Smooth muscle cell (in vitro differentiated cells): ENCODE results near the gene SORL1. TPM values are rescaled to one million over a fixed set of nuclear protein-coding genes. Genes with fewer than 3 reads are reported as not detected.
"Not testable (repeated sequence)": the region's sequence is repeated elsewhere in the genome, so short reads cannot be mapped to it uniquely, and the experiment has no call there.

Source experiments
- DNase-seq: peaks from one replicate; lab custom pipeline; 2025; ENCODE audit not compliant: unreplicated experiment; lab: John Stamatoyannopoulos, UW
- H2AFZ ChIP-seq: fragments of 200-600 bp; sonication (generic); 2 replicates; pipeline ENCODE4 v1.6.0; 2016; ENCODE audit warnings: antibody characterized with exemption, low read depth, mild to moderate bottlenecking
- H3F3A ChIP-seq: fragments of 200-600 bp; sonication (generic); 2 replicates; pipeline ENCODE4 v1.6.0; 2017; ENCODE audit warnings: antibody characterized with exemption, low read depth
- H3K27ac ChIP-seq: fragments of 200-600 bp; sonication (generic); 2 replicates; pipeline ENCODE4 v1.5.1; 2016; ENCODE audit warnings: low read depth, mild to moderate bottlenecking
- H3K27me3 ChIP-seq: fragments of 200-600 bp; sonication (generic); 2 replicates; pipeline ENCODE4 v1.6.1; 2016; ENCODE audit warnings: low read depth, mild to moderate bottlenecking
- H3K36me3 ChIP-seq: fragments of 200-600 bp; sonication (generic); 2 replicates; pipeline ENCODE4 v1.5.1; 2016; ENCODE audit warnings: low read depth
- H3K4me1 ChIP-seq: fragments of 200-600 bp; sonication (generic); 2 replicates; pipeline ENCODE4 v1.5.1; 2016; ENCODE audit warnings: low read depth
- H3K4me2 ChIP-seq: fragments of 200-600 bp; sonication (generic); 2 replicates; pipeline ENCODE4 v1.6.0; 2016; ENCODE audit warnings: mild to moderate bottlenecking
- H3K4me3 ChIP-seq: fragments of 200-600 bp; sonication (generic); 2 replicates; pipeline ENCODE4 v1.5.1; 2016; ENCODE audit warnings: mild to moderate bottlenecking
- H3K79me2 ChIP-seq: fragments of 200-600 bp; sonication (generic); 2 replicates; pipeline ENCODE4 v1.6.0; 2016; ENCODE audit warnings: low read depth, mild to moderate bottlenecking
- H3K9ac ChIP-seq: fragments of 200-600 bp; sonication (generic); 2 replicates; pipeline ENCODE4 v1.6.0; 2016; ENCODE audit warnings: low read depth
- H3K9me3 ChIP-seq: fragments of 200-600 bp; sonication (generic); replicated peaks from 2 replicates; pipeline ENCODE4 v1.5.1; 2016; ENCODE audit warnings: low read depth
- H4K20me1 ChIP-seq: fragments of 200-600 bp; sonication (generic); 2 replicates; pipeline ENCODE4 v1.6.0; 2016; ENCODE audit warnings: low read depth
- CTCF ChIP-seq: fragments of 200-600 bp; sonication (generic); IDR thresholded peaks from 2 replicates; pipeline ENCODE4 v1.5.1; 2017; ENCODE audit warnings: borderline replicate concordance, mild to moderate bottlenecking, antibody characterized with exemption; ENCODE audit not compliant: insufficient read depth, poor library complexity, severe bottlenecking
- WGBS: methylation state at CpG from one replicate; pipeline ENCODE4 v1.1.7; 2016; ENCODE audit warnings: low lambda C conversion rate; 5-methylcytosine and 5-hydroxymethylcytosine counted together
- polyA plus RNA-seq: library from polyadenylated mRNA; unstranded; fragments of >200 nt; fragmentation: Nextera tagmentation; extraction: Ambion mirVana; gene quantifications from 2 replicates; pipeline ENCODE4 v1.2.1, GENCODE V29; 2016
- total RNA-seq: library from RNA; depleted of rRNA; stranded (reverse); fragments of >200 nt; gene quantifications from 2 replicates; pipeline ENCODE4 v1.2.3, GENCODE V29; 2014

SORL1 gene
- total and polyA plus RNA-seq, 2 experiments from 2014 or later: 1.2 to 5.8 TPM

DNA sequence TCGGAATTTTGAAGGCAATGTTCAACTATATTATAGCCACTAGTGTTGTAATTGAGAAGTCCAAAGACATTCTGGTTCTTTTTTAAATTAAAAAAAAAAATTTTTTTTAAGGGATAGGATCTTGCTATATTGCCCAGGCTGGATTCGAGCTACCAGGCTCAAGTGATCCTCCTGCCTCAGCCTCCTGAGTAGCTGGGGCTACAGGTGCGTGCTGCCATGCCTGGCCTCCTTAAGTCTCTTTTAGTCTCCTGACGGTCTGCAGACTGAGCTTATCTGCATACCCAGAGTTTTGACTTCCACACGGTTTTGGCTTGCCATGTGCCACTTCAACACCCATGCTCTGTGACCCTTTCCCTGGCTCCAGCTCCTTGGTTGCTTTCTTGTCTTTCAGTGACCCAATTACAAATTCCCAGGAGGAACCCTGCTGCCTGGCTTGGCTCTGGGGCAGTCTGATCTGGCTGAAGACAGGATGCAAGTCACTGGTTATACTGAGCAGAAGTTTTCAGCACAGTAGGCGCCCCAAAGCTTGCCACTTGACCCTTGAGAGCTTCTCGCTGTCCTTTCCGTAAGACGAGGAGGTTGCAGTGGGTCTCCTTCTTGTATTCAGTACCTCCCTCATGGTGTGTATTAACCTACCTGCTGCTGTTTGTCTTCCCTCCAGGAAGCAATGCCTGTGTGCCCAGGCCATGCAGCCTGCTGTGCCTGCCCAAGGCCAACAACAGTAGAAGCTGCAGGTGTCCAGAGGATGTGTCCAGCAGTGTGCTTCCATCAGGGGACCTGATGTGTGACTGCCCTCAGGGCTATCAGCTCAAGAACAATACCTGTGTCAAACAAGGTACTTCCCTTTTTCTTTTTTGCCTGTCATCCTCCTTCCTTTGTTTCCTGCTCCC is 114.4 kb downstream of the SORL1 start:
- no peak for TF ChIP-seq CTCF
- no peak overlapping the region for H3K4me2 ChIP-seq
- H3K9ac ChIP-seq: no peak overlapping the region
- no peaks in the 10 kb centered on the region for H3K9me3 ChIP-seq
- WGBS: 94% methylated on average over 9 of the region's 9 CpGs
- H3K4me3 ChIP-seq: no peak overlapping the region
- no peak overlapping the region for H2AFZ ChIP-seq
- H3F3A ChIP-seq: no peaks in the 10 kb centered on the region
- no peak overlapping the region for H3K27ac ChIP-seq
- H4K20me1 ChIP-seq: no peaks in the 10 kb centered on the region
- H3K27me3 ChIP-seq: no peaks in the 10 kb centered on the region
- no peaks in the 10 kb centered on the region for H3K36me3 ChIP-seq
- DNase-seq: no peak
- H3K4me1 ChIP-seq: no peaks in the 10 kb centered on the region
- H3K79me2 ChIP-seq: no peaks in the 10 kb centered on the region

GRCh38 chr11:121567995-121568394 is 115.9 kb downstream of the SORL1 start:
- no peak overlapping the region for H3K9ac ChIP-seq
- H3K79me2 ChIP-seq: no peaks in the 10 kb centered on the region
- H2AFZ ChIP-seq: no peak overlapping the region
- H3K36me3 ChIP-seq: no peaks in the 10 kb centered on the region
- no peaks in the 10 kb centered on the region for H3K4me1 ChIP-seq
- no peak overlapping the region for H3K4me2 ChIP-seq
- DNase-seq: no peak
- no peaks in the 10 kb centered on the region for H3F3A ChIP-seq
- H4K20me1 ChIP-seq: no peaks in the 10 kb centered on the region
- WGBS: 93% methylated on average over 3 of the region's 3 CpGs
- no peak overlapping the region for H3K27ac ChIP-seq
- TF ChIP-seq CTCF: no peak
- H3K27me3 ChIP-seq: no peaks in the 10 kb centered on the region
- no peaks in the 10 kb centered on the region for H3K9me3 ChIP-seq
- no peak overlapping the region for H3K4me3 ChIP-seq

DNA sequence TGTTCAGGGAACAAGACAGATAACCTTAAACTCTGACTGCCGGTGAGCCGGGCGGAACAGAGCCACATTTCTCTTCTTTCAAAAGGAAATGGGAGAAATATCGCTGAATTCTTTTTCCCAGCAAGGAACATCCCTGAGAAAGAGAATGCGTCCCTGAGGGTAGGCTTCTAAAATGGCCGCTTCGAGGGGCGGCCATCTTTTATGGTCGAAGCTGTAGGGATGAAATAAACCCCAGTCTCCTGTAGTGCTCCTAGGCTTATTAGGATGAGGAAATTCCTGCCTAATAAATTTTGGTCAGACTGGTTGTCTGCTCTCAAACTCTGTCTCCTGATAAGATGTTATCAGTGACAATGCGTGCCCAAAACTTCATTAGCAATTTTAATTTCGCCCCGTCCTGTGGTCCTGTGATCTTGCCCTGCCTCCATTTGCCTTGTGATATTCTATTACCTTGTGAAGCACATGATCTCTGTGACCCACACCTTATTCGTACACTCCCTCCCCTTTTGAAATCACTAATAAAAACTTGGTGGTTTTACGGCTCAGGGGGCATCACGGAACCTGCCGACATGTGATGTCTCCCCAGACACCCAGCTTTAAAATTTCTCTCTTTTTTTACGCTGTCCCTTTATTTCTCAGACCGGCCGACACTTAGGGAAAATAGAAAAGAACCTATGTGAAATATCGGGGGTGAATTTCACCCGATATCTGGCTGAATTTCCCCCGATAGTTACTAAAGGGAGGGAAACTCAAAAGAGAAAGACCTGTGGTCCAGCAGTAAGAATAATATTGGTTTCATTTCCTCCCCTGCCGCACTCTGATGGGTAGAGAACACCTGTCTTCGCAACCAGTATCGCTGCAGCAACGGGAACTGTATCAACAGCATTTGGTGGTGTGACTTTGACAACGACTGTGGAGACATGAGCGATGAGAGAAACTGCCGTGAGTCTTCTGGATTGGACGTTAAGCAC is 117.5 kb downstream of the SORL1 start:
- not testable (repeated sequence) for H3K36me3 ChIP-seq, H3F3A ChIP-seq, H3K9me3 ChIP-seq, H3K4me3 ChIP-seq, H2AFZ ChIP-seq, H4K20me1 ChIP-seq, DNase-seq, H3K27ac ChIP-seq, H3K9ac ChIP-seq, H3K4me1 ChIP-seq, H3K79me2 ChIP-seq, H3K4me2 ChIP-seq, H3K27me3 ChIP-seq
- 93% methylated on average over 30 of the region's 30 CpGs for WGBS

GRCh38 chr11:121570453-121570852 is 118.3 kb downstream of the SORL1 start:
- H3K36me3 ChIP-seq: no peaks in the 10 kb centered on the region
- no peak for TF ChIP-seq CTCF
- H3K9ac ChIP-seq: no peak overlapping the region
- DNase-seq: no peak
- H3K4me1 ChIP-seq: peaks cover 5% of the 10 kb centered on the region
- 96% methylated on average over 3 of the region's 3 CpGs for WGBS
- no peaks in the 10 kb centered on the region for H3F3A ChIP-seq
- no peak overlapping the region for H2AFZ ChIP-seq
- H3K9me3 ChIP-seq: no peaks in the 10 kb centered on the region
- no peak overlapping the region for H3K4me2 ChIP-seq
- no peak overlapping the region for H3K27ac ChIP-seq
- H4K20me1 ChIP-seq: no peaks in the 10 kb centered on the region
- H3K79me2 ChIP-seq: no peaks in the 10 kb centered on the region
- no peak overlapping the region for H3K4me3 ChIP-seq
- no peaks in the 10 kb centered on the region for H3K27me3 ChIP-seq
